Measurements from ENCODE around the gene ME1.

ME1 gene

GRCh38 chr6:83433177-83433576 is 2.3 kb upstream of the ME1 start:
- ChIA-PET CTCF (interaction anchor here (0.5 to 2.3 kb wide), 6 partner anchors 15 to 367 kb away, joined by 3 to 16 read pairs (median 4); partner anchors contain the start of genes PRSS35 and UBE3D), POLR2A (no interaction called here)
- H3K27ac ChIP-seq (ENCODE audit: extremely low read depth, low read depth, low read length) = no peak overlapping the region
- no peak for TF ChIP-seq ZNF24 (tag by site-specific recombination; IDR thresholded peaks at IDR 0.05)
- TF ChIP-seq ZNF112 (tag by site-specific recombination; IDR thresholded peaks at IDR 0.05) = no peak
- TF ChIP-seq ZNF280D (tag by site-specific recombination; IDR thresholded peaks at IDR 0.05) = no peak
- no peak for TF ChIP-seq ZNF596 (tag by site-specific recombination; IDR thresholded peaks at IDR 0.05)
- TF ChIP-seq SP7 (tag by site-specific recombination; IDR thresholded peaks at IDR 0.05) = no peak
- TF ChIP-seq PRDM6 (tag by site-specific recombination; IDR thresholded peaks at IDR 0.05) = peak; percentile 75
- H3K4me3 ChIP-seq (ENCODE audit: low read depth, low read length) = no peak overlapping the region
- peaks cover 2% of the 10 kb centered on the region; the same call in 1 of the 2 replicates for H3K4me1 ChIP-seq (ENCODE audit: control insufficient read depth, insufficient read depth, low read length)
- no peaks in the 10 kb centered on the region for H3K36me3 ChIP-seq (ENCODE audit: control insufficient read depth in 2 of 2, insufficient read depth in 1 of 2, low read length in 2 of 2)
- no peaks in the 10 kb centered on the region for H3K9me3 ChIP-seq (ENCODE audit: control insufficient read depth, insufficient read depth, low read depth, low read length)

- POLR2A ChIA-PET = no interaction called here
- CTCF ChIA-PET = interaction anchor here (0.5 to 2.3 kb wide), 5 partner anchors 14 to 367 kb away, joined by 3 to 16 read pairs (median 4); partner anchors contain the start of genes PRSS35 and UBE3D
- no peak overlapping the region for H3K27ac ChIP-seq (ENCODE audit: extremely low read depth, low read depth, low read length)
Observed at GRCh38 chr6:83432636-83433035, 1.8 kb upstream of the ME1 start.

More at GRCh38 chr6:83432636-83433035, 1.8 kb upstream of the ME1 start:
- H3K4me1 ChIP-seq (ENCODE audit: control insufficient read depth, insufficient read depth, low read length) = peaks cover 2% of the 10 kb centered on the region; the same call in 1 of the 2 replicates
- H3K36me3 ChIP-seq (ENCODE audit: control insufficient read depth in 2 of 2, insufficient read depth in 1 of 2, low read length in 2 of 2) = no peaks in the 10 kb centered on the region
- TF ChIP-seq PRDM10 (tag by site-specific recombination; IDR thresholded peaks at IDR 0.05) (peak; percentile 75), OSR2 (tag by site-specific recombination; IDR thresholded peaks at IDR 0.05) (peak; percentile 15; the same call in 1 of the 2 replicates), ZNF112 (tag by site-specific recombination; IDR thresholded peaks at IDR 0.05) (no peak), ZNF513 (tag by site-specific recombination; IDR thresholded peaks at IDR 0.05) (0 out of 2 replicates have a peak, but pooled peaks have one; percentile 16)
- H3K4me3 ChIP-seq (ENCODE audit: low read depth, low read length) = no peak overlapping the region
- no peaks in the 10 kb centered on the region for H3K9me3 ChIP-seq (ENCODE audit: control insufficient read depth, insufficient read depth, low read depth, low read length)
